Activated CD8-positive, alpha-beta T cell treated with anti-CD3 and anti-CD28 coated beads, Interleukin-2, amount 10 ng/mL, durations not matched to agents 7 days and 5 days (primary cell): Measurements from ENCODE around the gene GIMAP2. TPM values are rescaled to one million over a fixed set of nuclear protein-coding genes. Genes with fewer than 3 reads are reported as not detected.

ENCODE experiments used
- ATAC-seq: fragments of 150-1000 bp; cut with Tn5 transposase; one replicate; pipeline ENCODE4 v1.10.0; 2021; ENCODE audit warnings: moderate library complexity
- CTCF ChIA-PET: fragments of 350-600 bp; sonication (Branson Sonifier 250); formaldehyde crosslinking; loops from one replicate; lab custom pipeline; 2021; ENCODE audit warnings: antibody characterized with exemption; lab: Charles Lee
- POLR2A ChIA-PET: fragments of 350-600 bp; sonication (Branson Sonifier 250); formaldehyde crosslinking; loops from one replicate; lab custom pipeline; 2021; ENCODE audit warnings: antibody characterized with exemption; lab: Charles Lee
- DNase-seq: peaks from one replicate; pipeline ENCODE4 v3.0.0-alpha.2; 2020
- H3K27ac Mint-ChIP-seq: one replicate; pipeline ENCODE4 v1.8.0; 2021; ENCODE audit warnings: mild to moderate bottlenecking, mixed read lengths
- H3K27me3 Mint-ChIP-seq: one replicate; pipeline ENCODE4 v1.8.0; 2021; ENCODE audit warnings: low read depth, mixed read lengths
- H3K36me3 Mint-ChIP-seq: one replicate; pipeline ENCODE4 v1.8.0; 2021; ENCODE audit warnings: low read depth, mixed read lengths
- H3K4me1 Mint-ChIP-seq: one replicate; pipeline ENCODE4 v1.8.0; 2021; ENCODE audit warnings: low read depth, mixed read lengths
- H3K4me3 Mint-ChIP-seq: one replicate; pipeline ENCODE4 v1.8.0; 2021; ENCODE audit warnings: mild to moderate bottlenecking, mixed read lengths
- H3K9me3 Mint-ChIP-seq: one replicate; pipeline ENCODE4 v1.8.0; 2022; ENCODE audit warnings: mixed read lengths; ENCODE audit not compliant: insufficient read depth
- total RNA-seq, 2 experiments: library from RNA; stranded (reverse); gene quantifications; one replicate each; pipeline ENCODE4 v1.2.3, GENCODE V29; 2021

GIMAP2 gene
- total RNA-seq, 2 experiments from 2014 or later, result 79.0 to 82.9 TPM

- ATAC-seq (no peak), DNase-seq (no peak)
- Mint-ChIP-seq H3K4me1 (peaks cover 63% of the 10 kb centered on the region), H3K27me3 (no peaks in the 10 kb centered on the region), H3K27ac (peak overlapping the region; percentile 87), H3K4me3 (peak overlapping the region; percentile 97), H3K36me3 (peaks cover 75% of the 10 kb centered on the region), H3K9me3 (peaks cover 10% of the 10 kb centered on the region)
- CTCF ChIA-PET, result interaction anchor here (0.8 to 4.6 kb wide), 14 partner anchors 9 to 269 kb away, joined by 3 to 32 read pairs (median 6); partner anchors contain the start of genes GIMAP6, GIMAP7 and GIMAP8
- POLR2A ChIA-PET, result interaction anchor here (0.6 to 3.9 kb wide), 15 partner anchors 8 to 267 kb away, joined by 3 to 43 read pairs (median 5); partner anchors contain the start of genes GIMAP2, GIMAP4, GIMAP5 and GIMAP6
Measured at GRCh38 chr7:150717814-150718420, 32.4 kb downstream of the GIMAP2 start.

- ATAC-seq (no peak), DNase-seq (no peak)
- Mint-ChIP-seq H3K36me3 (peaks cover 80% of the 10 kb centered on the region), H3K9me3 (peaks cover 4% of the 10 kb centered on the region), H3K27me3 (no peaks in the 10 kb centered on the region), H3K4me1 (peaks cover 69% of the 10 kb centered on the region), H3K4me3 (peak overlapping the region; percentile 97), H3K27ac (peak overlapping the region; percentile 87)
- ChIA-PET POLR2A (interaction anchor here (1.0 kb wide), 1 partner anchor 152 kb away, joined by 3 read pairs; the partner anchor contains the start of gene GIMAP4), CTCF (interaction anchor here (0.7 kb wide), 1 partner anchor 271 kb away, joined by 4 read pairs; no protein-coding TSS in a partner anchor)
Measured at GRCh38 chr7:150719436-150719835, 33.9 kb downstream of the GIMAP2 start.

DNA sequence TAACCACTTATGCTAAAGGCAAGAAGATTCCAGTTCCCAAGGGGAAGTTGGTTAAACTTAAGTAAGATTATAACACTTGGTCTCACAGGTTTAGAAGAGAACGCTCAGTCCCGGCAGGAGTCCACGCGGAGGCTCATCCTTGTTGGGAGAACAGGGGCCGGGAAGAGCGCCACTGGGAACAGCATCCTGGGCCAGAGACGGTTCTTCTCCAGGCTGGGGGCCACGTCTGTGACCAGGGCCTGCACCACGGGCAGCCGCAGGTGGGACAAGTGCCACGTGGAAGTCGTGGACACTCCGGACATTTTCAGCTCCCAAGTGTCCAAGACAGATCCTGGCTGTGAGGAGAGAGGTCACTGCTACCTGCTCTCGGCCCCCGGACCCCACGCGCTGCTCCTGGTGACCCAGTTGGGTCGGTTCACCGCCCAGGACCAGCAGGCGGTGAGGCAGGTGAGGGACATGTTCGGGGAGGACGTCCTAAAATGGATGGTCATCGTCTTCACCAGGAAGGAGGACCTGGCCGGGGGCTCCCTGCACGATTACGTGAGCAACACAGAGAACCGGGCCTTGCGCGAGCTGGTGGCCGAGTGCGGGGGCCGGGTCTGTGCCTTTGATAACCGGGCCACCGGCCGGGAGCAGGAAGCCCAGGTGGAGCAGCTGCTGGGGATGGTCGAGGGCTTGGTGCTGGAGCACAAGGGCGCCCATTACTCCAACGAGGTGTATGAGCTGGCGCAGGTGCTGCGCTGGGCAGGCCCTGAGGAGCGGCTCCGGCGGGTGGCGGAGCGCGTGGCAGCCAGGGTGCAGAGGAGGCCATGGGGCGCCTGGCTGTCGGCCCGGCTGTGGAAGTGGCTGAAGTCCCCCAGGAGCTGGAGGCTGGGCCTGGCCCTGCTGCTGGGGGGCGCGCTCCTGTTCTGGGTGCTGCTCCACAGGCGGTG is 34.7 kb downstream of the GIMAP2 start:
- CTCF ChIA-PET, result interaction anchor here (0.7 to 1.2 kb wide), 2 partner anchors 10 to 11 kb away, joined by 3 to 4 read pairs; no protein-coding TSS in a partner anchor
- peaks cover 87% of the 10 kb centered on the region for H3K36me3 Mint-ChIP-seq
- H3K27me3 Mint-ChIP-seq, result no peaks in the 10 kb centered on the region
- ATAC-seq (no peak), DNase-seq (no peak)
- peaks cover 4% of the 10 kb centered on the region for H3K9me3 Mint-ChIP-seq
- POLR2A ChIA-PET, result interaction anchor here (0.9 to 2.0 kb wide), 3 partner anchors 10 to 153 kb away, joined by 3 to 6 read pairs (median 4); partner anchors contain the start of gene GIMAP4
- H3K4me1 Mint-ChIP-seq, result peaks cover 63% of the 10 kb centered on the region
- peak overlapping the region; percentile 87 for H3K27ac Mint-ChIP-seq
- H3K4me3 Mint-ChIP-seq, result peak overlapping the region; percentile 97

GRCh38 chr7:150721970-150722373 is 36.5 kb downstream of the GIMAP2 start:
- ATAC-seq (no peak), DNase-seq (no peak)
- Mint-ChIP-seq H3K9me3 (peaks cover 10% of the 10 kb centered on the region), H3K4me3 (peak overlapping the region; percentile 16), H3K27me3 (no peaks in the 10 kb centered on the region), H3K27ac (no peak overlapping the region), H3K36me3 (peaks cover 95% of the 10 kb centered on the region), H3K4me1 (peaks cover 60% of the 10 kb centered on the region)
- POLR2A ChIA-PET, result interaction anchor here (0.7 to 2.0 kb wide), 4 partner anchors 8 to 203 kb away, joined by 3 to 6 read pairs (median 4); no protein-coding TSS in a partner anchor
- CTCF ChIA-PET, result interaction anchor here (0.6 to 2.2 kb wide), 2 partner anchors 154 to 273 kb away, joined by 3 to 5 read pairs; no protein-coding TSS in a partner anchor

DNA sequence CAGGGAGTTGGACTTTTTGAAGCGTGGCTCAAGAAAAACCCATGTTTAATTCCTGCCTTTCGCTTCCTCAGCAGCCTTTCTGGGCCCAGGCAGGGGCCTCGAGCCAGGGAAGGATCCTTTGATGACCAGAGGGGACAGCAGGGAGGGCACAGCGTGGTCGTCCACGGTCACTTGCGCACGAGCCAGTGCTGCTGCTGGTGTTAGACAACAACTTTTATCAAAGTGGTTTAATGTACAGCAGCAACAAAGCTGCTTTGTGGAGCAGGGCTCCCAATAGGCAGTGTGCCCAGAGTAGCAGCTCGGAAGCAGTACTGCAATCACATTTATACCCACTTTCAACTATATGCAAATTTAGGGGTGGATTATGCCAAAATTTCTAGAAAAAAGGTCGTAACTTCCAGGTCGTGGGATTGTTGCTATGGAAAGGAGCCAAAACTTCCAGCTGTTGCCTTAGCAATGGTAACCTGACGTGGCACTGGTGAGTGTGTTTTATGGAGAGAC is 37.0 kb downstream of the GIMAP2 start:
- ChIA-PET POLR2A (interaction anchor here (0.7 to 2.0 kb wide), 4 partner anchors 8 to 203 kb away, joined by 3 to 4 read pairs (median 3); partner anchors contain the start of gene GIMAP6), CTCF (interaction anchor here (0.6 to 2.2 kb wide), 2 partner anchors 154 to 274 kb away, joined by 3 to 5 read pairs; no protein-coding TSS in a partner anchor)
- peak overlapping the region; percentile 2 for H3K27ac Mint-ChIP-seq
- peaks cover 60% of the 10 kb centered on the region for H3K4me1 Mint-ChIP-seq
- H3K27me3 Mint-ChIP-seq, result no peaks in the 10 kb centered on the region
- peak overlapping the region; percentile 16 for H3K4me3 Mint-ChIP-seq
- ATAC-seq (no peak), DNase-seq (no peak)
- H3K36me3 Mint-ChIP-seq, result peaks cover 96% of the 10 kb centered on the region
- H3K9me3 Mint-ChIP-seq, result peaks cover 12% of the 10 kb centered on the region

DNA sequence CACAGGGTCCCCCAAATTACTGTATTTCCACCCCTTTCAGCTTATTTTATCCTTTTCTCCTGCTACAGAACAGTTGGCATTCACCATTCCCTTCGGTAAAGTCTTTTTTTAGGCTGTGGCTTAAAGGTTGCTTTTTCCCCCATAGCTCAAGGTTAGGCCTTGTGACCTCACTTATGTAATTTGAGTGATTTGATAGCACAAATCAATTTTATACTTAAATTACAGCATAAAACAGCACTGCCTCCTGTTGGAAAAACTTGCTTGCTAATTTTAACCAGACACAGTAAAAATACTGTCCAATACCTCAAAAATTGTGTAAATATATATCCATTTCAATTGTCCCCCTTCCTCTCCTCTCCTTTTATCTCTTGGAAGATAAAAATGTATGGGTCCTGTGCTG is 38.0 kb downstream of the GIMAP2 start:
- Mint-ChIP-seq H3K4me3 (no peak overlapping the region), H3K36me3 (peaks cover 96% of the 10 kb centered on the region), H3K27ac (peak overlapping the region; percentile 15), H3K27me3 (no peaks in the 10 kb centered on the region), H3K4me1 (peaks cover 60% of the 10 kb centered on the region), H3K9me3 (peaks cover 21% of the 10 kb centered on the region)
- CTCF ChIA-PET, result interaction anchor here (0.7 to 2.2 kb wide), 3 partner anchors 9 to 275 kb away, joined by 3 to 5 read pairs (median 3); no protein-coding TSS in a partner anchor
- POLR2A ChIA-PET, result interaction anchor here (1.2 to 1.3 kb wide), 2 partner anchors 56 to 91 kb away, joined by 3 read pairs; partner anchors contain the start of gene GIMAP6
- no peak for ATAC-seq
- DNase-seq, result no peak

GRCh38 chr7:150727381-150727780 is 41.9 kb downstream of the GIMAP2 start:
- Mint-ChIP-seq H3K4me1 (peaks cover 57% of the 10 kb centered on the region), H3K27ac (peak overlapping the region; percentile 4), H3K4me3 (no peak overlapping the region), H3K27me3 (no peaks in the 10 kb centered on the region), H3K9me3 (peaks cover 24% of the 10 kb centered on the region), H3K36me3 (peaks cover 75% of the 10 kb centered on the region)
- DNase-seq, result no peak
- no peak for ATAC-seq
- ChIA-PET CTCF (interaction anchor here (0.9 to 1.2 kb wide), 3 partner anchors 11 to 278 kb away, joined by 3 to 10 read pairs (median 5); partner anchors contain the start of gene GIMAP1), POLR2A (interaction anchor here (0.7 kb wide), 1 partner anchor 10 kb away, joined by 3 read pairs; the partner anchor contains the start of gene GIMAP5)

DNA sequence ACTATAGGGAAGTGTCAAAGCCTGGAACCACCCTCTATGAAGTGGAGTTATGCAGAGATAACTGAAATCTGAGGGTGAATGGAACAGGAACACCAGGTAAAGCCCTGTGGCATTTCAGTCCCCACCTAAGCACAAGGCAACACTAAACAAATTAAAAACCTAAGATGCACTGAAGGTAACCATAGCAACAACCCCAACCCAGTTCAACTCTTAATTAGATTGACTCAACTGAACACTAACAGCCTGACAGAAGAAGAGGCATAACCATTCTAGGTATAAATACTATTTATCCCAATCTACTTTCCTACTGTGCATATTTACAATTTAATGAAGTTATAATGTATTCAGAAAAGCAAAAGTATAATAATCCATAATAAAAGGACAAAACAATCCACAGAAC is 42.5 kb downstream of the GIMAP2 start:
- ChIA-PET POLR2A (no interaction called here), CTCF (interaction anchor here (0.9 to 1.5 kb wide), 4 partner anchors 10 to 279 kb away, joined by 3 to 10 read pairs (median 4); partner anchors contain the start of genes GIMAP1 and GIMAP6)
- Mint-ChIP-seq H3K4me1 (peaks cover 58% of the 10 kb centered on the region), H3K27ac (peak overlapping the region; percentile 4), H3K4me3 (no peak overlapping the region), H3K9me3 (peaks cover 24% of the 10 kb centered on the region), H3K36me3 (peaks cover 69% of the 10 kb centered on the region), H3K27me3 (no peaks in the 10 kb centered on the region)
- no peak for ATAC-seq
- no peak for DNase-seq

DNA sequence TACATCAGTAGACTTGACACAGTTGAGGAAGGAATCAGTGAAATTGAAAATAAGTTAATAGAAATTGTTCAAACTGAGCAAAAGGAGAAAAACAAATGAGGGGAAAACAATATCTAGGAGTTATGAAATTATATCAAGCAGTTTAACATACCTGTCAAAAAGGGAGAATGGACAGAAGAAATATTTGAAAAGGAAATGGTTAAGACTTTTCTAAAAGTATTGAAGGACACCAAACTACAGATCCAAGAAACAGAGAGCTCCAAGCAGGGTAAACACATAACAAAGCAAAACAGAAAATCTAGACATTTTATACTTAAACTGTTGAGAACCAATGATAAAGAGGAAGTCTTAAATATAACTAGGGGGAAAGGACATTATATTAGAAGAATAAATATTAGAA is 43.1 kb downstream of the GIMAP2 start:
- DNase-seq, result no peak
- peaks cover 63% of the 10 kb centered on the region for H3K36me3 Mint-ChIP-seq
- no peak overlapping the region for H3K4me3 Mint-ChIP-seq
- POLR2A ChIA-PET, result interaction anchor here (0.9 kb wide), 1 partner anchor 10 kb away, joined by 5 read pairs; no protein-coding TSS in a partner anchor
- peaks cover 24% of the 10 kb centered on the region for H3K9me3 Mint-ChIP-seq
- no peak overlapping the region for H3K27ac Mint-ChIP-seq
- peaks cover 59% of the 10 kb centered on the region for H3K4me1 Mint-ChIP-seq
- ATAC-seq, result no peak
- CTCF ChIA-PET, result interaction anchor here (0.9 to 1.5 kb wide), 2 partner anchors 13 to 97 kb away, joined by 4 to 5 read pairs; partner anchors contain the start of gene GIMAP6
- H3K27me3 Mint-ChIP-seq, result no peaks in the 10 kb centered on the region

GRCh38 chr7:150731916-150732315 is 46.4 kb downstream of the GIMAP2 start:
- ChIA-PET CTCF (interaction anchor here (1.0 to 4.1 kb wide), 6 partner anchors 9 to 282 kb away, joined by 3 to 22 read pairs (median 12); partner anchors contain the start of genes GIMAP1, GIMAP2, GIMAP4 and GIMAP8), POLR2A (interaction anchor here (0.6 to 3.6 kb wide), 17 partner anchors 10 to 860 kb away, joined by 3 to 21 read pairs (median 4); partner anchors contain the start of genes GIMAP1, GIMAP2, GIMAP6 and GIMAP7)
- H3K36me3 Mint-ChIP-seq, result peaks cover 36% of the 10 kb centered on the region
- no peaks in the 10 kb centered on the region for H3K27me3 Mint-ChIP-seq
- peak overlapping the region; percentile 83 for H3K27ac Mint-ChIP-seq
- peaks cover 80% of the 10 kb centered on the region for H3K4me1 Mint-ChIP-seq
- peak overlapping the region; percentile 49 for H3K4me3 Mint-ChIP-seq
- peaks cover 18% of the 10 kb centered on the region for H3K9me3 Mint-ChIP-seq
- ATAC-seq (peak; percentile 62), DNase-seq (peak; percentile 60)
